CD1c-positive myeloid dendritic cell (primary cell): ENCODE measurements around the gene PRELID3B.
"Not testable (repeated sequence)": the region's sequence is repeated elsewhere in the genome, so short reads cannot be mapped to it uniquely, and the experiment has no call there.

Source experiments
- DNase-seq: peaks from one replicate; pipeline ENCODE4 v3.0.0-alpha.2; 2016; ENCODE audit errors: extremely low spot score

PRELID3B gene

DNA sequence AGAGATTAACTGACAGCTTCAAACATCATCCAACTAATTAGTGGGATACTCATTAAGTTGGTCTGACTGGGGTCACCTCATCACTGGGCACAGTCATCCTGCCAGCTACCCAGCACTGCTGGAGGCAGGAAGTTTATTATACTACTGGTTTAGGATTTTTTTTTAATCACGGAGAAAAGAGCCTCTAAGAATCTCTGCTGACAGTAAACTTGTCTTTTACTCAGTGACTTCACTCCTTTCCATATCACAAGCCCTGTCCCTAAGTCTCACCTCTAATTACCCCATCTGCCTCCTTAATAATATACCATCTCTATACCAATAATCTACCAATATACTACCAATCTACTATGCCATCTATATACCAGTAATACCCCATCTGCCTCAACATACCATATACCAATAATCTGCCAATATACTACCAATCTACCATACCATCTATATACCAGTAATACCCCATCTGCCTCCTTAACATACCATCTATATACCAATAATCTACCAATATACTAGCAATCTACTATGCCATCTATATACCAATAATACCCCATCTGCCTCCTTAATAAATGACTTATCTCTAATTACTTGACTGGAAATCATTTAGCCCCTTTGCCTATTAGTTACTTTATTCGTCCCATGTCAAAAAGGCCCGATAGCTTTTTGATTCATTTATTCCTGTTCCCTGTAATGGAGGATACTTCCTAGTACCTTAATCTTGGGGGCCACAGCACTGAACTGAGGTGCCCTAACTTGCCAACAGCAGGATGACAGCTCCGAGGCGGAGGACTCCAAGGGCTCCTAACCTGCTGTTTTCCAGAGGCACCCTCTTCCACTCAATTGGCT lies 15.5 kb downstream of the PRELID3B start:
- DNase-seq = no peak

DNA sequence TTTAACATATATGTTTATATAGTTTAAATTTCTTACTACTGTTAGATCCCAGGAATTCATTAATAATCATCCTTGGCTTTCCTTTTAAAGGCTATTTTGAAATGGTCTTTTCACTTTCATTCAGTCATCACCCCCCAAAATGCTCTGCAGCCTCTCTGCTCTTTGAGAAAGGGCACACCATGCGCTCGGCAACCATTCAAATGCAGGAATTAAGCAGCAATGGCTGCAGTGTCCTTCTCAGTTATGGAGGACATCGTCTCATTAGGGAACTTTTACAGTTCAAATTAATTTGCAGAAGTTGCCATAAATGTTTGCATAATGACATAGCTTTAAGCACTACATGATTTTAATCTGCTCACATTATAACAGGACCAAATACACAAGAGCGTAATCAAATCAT lies 17.1 kb downstream of the PRELID3B start:
- DNase-seq = no peak

- DNase-seq = no peak
These were observed 17.5 kb downstream of the PRELID3B start for GRCh38 chr20:59025086-59025485.

DNA sequence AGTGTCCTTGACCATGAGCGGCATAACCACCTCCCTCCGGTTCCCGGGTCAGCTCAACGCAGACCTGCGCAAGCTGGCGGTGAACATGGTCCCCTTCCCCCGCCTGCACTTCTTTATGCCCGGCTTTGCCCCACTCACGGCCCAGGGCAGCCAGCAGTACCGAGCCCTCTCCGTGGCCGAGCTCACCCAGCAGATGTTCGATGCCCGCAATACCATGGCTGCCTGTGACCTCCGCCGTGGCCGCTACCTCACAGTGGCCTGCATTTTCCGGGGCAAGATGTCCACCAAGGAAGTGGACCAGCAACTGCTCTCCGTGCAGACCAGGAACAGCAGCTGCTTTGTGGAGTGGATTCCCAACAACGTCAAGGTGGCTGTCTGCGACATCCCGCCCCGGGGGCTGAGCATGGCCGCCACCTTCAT lies 18.5 kb downstream of the PRELID3B start:
- no peak for DNase-seq

DNA sequence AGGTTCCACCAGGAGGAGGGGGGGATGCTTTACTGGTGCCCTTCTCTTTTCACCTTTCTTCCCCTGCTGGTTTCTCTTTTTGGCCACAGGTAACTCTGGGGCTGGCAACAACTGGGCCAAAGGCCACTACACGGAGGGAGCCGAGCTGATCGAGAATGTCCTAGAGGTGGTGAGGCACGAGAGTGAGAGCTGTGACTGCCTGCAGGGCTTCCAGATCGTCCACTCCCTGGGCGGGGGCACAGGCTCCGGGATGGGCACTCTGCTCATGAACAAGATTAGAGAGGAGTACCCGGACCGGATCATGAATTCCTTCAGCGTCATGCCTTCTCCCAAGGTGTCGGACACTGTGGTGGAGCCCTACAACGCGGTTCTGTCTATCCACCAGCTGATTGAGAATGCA lies 19.0 kb downstream of the PRELID3B start:
- no peak for DNase-seq

GRCh38 chr20:59022754-59023153 lies 19.8 kb downstream of the PRELID3B start:
- no peak for DNase-seq

DNA sequence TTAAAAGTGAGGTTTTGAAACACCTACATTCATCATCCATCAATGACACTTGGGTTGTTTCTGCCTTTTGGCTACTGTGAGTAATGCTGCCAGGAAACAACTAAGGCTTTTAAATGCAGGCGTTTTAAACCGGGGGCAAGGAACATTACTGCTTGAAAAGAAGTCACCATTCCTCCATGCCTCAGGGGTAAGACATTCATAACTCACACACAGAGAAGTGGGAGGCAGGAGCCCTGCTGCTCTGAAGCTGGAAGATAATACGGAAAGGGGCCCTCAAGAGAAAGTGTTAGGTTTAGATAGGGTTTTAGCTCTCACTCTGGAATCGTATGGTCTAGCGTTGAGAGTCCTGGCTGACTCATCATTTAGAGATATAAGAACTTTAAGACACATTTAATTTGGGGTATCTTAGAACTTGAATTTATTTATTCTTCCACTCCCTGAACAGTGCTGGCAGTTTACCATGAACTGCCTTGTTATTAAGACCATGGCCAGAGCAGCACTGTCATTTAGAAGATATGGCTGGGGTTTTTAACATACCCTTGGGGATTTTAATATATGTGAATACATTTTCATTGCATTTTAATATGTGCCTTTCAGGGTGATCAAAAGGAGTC lies 21.5 kb downstream of the PRELID3B start:
- DNase-seq = no peak

GRCh38 chr20:59019217-59019616 lies 23.4 kb downstream of the PRELID3B start, which contains the start of gene TUBB1:
Gene TUBB1, plus strand, starts transcription at chr20:59019429. Its CDS starts 94 bp downstream, at chr20:59019523.
- DNase-seq = no peak

DNA sequence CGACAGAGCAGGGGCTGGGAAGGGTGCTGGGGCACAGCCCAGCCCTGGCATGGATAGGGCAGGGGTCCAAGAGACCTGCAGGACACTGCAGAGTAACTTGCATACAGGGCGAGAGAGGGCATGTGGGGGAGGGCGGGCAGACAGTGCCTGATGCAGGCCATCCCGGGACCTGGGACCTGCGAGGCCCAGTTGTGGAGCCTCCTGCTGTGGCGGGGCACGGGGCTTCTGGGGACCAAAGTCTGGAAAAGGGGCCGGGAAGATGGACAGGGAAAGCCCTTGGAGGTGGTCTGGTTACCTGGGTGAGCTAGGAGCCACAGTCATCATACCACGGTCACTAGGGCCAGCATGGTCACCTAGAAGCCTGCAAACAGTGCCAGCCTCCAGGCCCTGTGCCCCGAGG lies 23.8 kb downstream of the PRELID3B start:
- no peak for DNase-seq

- DNase-seq = no peak
These were observed 24.9 kb downstream of the PRELID3B start for GRCh38 chr20:59017493-59018231.

DNA sequence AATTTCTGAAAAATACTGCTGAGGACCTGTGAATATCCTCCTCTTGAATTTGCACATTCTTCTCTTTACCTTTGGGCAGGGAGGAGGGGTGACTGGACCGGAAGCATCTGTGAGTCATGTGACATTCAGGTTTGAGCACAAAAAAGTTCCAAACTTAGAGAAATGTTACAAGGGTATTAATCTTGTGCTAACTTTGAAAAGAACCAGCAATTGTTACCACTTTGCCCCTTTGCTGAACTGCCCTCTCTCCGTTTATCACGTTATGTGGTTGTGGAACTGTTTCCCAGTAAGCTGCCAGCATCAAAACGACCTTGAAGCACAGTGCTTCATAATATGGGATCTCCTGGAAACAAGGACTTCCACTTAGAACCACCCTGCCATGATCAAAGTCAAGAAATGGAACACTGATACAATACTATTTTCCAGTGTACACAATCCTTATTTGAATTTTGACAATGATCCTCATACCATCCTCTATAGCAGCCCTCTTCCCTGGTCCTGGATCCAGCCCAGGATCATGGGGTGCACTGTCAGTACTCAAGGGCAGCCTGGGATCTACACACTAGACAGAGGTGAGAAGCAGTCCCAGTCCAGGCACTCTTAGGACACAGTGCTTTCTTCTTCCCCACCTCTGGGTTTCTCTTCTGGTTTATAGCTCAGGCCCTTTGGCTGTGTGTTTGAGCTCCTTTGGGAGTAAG lies 25.6 kb downstream of the PRELID3B start:
- no peak for DNase-seq

DNA sequence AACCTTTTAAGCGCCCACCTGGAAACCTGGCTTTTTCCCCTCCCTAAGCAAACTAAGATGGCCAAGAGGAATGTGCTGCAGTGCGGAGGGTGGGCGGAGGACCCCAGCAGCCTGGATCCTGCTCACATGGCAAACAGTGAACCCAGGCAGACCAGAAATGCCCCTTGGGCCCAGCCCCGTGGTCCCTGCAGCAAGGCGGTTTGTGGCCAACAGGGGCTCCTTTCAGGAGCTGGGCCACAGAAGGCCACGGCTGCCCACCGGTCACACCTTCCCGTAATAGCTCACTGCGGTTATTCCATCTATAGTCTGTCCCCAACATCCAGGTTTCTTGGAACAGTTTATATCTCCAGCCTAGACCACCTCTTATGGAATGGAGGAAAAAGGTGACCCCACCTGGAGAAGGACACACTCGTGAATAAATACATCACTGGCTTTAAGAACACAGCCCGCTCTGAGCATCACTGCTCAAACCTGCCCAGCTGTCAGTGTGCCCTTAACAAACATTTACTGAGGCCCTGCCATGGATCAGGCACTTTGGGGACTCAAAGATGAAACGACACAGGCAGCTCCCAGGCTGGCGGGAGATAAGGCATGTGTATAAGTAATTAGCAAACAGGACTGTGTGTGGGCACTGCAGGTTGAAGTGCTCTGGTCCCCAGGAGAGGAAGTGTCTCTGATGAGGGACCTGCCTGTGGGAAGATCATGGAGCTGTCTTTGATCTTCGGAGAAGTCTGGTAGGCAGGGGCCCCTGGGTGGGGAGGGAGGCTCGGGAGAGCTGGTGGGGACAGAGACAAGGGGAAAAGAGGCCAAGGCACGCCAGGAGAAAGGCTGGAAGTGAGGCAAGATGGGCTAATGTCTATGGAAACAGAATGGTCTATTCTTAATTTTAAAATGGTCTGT lies 26.5 kb downstream of the PRELID3B start:
- DNase-seq = no peak

DNA sequence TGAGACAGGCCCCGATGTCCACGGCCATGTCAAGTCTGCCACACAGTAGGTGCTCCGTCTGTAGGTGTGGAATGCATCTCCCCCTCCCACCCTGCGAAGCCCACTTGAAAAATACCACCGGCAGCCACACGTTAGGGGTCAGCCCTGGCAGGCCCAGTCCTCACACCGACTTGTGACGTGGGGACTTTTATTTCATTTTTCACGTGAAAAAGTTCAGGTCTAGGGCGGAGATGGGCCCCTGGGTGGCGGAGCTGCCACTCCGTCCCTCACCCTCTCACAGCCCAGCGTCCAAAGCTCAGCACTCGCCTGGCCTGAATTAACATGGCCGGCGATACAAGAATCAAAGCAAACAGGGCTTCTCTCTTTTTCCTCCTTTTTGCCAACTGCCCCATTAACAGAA lies 27.2 kb downstream of the PRELID3B start:
- DNase-seq = no peak

GRCh38 chr20:59014680-59015389 lies 27.8 kb downstream of the PRELID3B start:
- no peak for DNase-seq

GRCh38 chr20:59013959-59014608 lies 28.5 kb downstream of the PRELID3B start:
- no peak for DNase-seq

GRCh38 chr20:59013031-59013951 lies 29.3 kb downstream of the PRELID3B start:
- DNase-seq = no peak

- DNase-seq = not testable (repeated sequence)
These were observed 30.8 kb downstream of the PRELID3B start for GRCh38 chr20:59011874-59012157.

DNA sequence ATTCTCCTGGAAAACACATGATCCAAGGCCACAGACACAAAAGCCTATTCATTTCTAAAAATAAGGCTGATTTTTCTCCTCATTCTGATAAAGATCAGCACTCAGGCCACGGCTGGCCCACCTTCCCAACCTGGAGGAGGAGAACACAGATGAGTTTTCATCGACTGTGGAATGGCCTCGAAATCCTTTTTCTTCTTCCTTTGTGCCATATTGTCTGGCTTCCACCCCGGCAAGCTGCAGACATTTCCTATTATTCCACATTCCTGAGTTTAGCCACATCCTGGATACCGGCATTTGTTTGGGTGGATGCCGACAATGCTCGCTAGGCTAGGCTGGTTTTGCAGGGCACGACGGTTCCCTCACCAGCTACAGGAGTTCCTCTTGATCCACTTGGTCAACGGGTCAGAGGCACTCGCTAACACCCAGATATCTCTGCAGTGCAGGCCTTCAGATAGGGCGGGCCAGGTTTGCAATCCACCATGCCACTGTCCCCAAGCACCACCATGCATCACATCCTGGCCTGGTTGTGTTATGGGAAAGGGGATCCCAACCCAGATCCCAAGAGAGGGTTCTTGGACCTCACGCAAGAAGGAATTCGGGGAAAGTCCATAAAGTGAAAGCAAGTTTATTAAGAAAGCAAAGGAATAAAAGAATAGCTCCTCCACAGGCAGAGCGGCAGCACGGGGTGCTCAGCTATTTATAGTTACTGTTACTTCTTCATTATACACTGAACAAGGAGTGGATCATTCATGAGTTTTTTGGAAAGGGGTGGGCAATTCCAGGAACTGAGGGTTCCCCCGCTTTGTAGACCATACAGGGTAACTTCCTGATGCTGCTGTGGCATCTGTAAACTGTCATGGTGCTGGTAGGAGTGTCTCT lies 31.4 kb downstream of the PRELID3B start:
- peak; percentile 88 for DNase-seq
